GM21723 (cell line): ENCODE measurements around the gene CDC73.
"Not testable (repeated sequence)": the region's sequence is repeated elsewhere in the genome, so short reads cannot be mapped to it uniquely, and the experiment has no call there.

ENCODE experiments used
- ATAC-seq: cut with Tn5 transposase; IDR thresholded peaks from one replicate; pipeline ENCODE4 v1.9.1; 2021; ENCODE audit warnings: mild to moderate bottlenecking, moderate library complexity; ENCODE audit not compliant: unreplicated experiment

Gene CDC73

DNA sequence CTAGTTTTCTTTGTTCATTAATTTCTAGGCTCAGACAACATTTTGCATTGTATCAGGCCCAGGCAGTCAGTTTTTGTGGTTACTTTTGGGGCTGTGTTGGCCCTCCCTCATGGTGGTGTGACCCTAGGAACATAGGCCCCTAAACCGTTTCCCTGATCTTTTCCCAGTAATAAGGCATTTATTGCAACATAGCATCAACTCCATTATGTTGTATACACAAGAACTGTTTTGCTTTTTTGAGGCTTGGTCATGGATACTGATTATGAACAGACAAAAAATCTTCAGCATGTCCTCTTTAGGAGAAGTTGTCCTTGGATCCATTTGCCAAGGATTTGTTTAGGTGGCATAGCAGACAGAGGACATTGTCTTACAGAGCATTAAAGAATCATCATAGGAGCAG, 54.3 kb downstream of the CDC73 start:
- ATAC-seq = no peak

DNA sequence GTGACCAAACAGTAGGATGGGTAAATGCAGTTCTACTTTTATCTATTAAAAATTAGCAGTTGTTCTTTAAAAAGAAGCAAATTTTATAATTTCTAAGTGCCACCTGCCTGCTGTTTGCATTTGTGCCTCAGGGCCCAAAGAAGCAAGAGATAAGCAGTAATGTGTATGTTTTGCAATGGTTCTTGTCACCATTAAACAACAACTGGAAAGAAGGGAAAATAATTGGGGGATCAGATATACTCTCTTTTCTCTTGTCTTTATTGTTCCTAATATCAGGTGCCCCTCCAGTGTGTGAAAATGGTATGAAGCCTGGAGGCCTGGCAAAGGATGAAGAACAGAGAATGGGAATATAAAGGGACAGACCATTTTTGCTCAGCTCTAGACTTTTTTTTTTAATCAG, 55.0 kb downstream of the CDC73 start:
- ATAC-seq = no peak

DNA sequence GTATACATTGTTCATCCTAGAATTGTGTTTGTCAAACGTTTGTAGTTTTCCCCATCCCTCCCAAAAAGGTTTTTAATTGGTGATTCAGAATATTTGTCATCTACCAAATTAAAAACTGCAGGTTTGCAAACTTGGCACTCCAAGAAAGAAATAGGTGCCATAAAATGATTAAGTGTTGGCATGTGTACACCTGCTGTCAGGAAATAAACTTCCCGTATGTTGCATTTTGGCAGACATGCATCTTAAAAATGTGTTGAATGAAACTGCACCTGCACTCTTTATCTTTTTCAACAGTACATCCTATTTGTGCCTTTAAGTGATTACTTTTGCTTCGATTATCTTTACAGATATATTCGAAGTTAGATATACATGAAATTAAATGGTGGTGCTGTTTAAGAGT, 57.3 kb downstream of the CDC73 start:
- no peak for ATAC-seq

DNA sequence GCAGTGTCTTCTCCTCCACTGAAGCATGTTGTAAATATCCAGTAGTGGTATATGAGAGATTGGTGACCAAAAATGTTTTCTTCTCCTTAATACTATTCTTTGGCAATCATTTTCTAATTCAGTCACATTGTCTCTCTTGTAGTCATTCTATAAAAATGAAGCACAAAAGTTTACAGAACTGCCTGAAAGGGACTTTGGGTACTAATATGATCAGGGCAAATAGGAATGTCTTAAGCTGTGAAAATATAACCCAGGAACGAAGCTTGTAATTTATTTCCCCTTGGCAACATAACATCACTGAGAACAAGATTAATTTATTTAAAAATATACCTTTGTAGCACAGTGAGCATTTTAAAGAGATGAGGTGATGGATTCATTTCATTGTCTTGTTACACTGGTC, 59.7 kb downstream of the CDC73 start:
- ATAC-seq = no peak

DNA sequence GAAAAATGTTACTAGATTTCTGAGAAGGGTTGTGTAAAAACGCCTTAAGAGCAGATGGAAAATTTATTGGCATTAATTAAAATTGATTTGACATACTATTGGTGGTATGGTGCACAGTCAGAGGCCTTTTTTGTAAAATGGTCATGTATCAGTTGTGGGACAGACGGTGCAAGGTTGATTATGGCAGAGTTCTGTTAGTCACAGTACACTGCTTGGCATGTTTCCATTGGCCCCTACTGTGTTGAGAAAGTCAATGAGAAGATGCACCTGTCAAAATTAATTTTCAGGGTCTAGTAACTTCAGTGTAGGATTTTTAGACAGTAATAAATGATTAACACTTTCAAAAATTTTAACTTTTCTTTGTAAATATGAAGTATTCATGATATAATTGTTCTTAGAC, 60.2 kb downstream of the CDC73 start:
- no peak for ATAC-seq

DNA sequence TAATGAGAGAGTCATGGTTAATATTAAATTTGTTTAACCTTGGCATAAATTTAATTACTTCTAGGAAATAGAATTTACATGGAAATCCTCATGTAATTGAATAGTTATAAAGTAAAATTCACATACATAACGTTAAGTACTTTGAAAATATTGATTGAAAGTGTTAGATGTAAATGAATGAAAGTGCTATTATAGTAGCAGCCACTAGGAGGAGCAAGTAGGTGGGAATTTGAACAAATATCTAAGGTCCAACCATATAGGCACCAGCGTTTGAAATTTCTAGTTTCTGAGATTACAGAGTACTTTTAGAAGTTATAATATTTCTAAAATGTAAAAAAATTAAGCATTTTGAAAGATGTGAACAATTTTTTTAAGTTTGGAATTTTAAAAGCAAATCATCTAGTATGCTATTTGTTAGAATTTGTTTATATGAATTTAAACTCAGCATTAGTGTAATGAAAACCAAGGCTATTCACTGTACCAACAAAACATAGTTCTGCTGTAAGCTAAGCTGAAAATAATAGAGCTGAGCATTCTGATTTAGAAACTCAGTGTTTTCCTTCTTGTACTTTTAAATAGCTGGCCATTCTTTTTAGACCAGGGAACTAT, 61.3 kb downstream of the CDC73 start:
- peak; percentile 78 for ATAC-seq

DNA sequence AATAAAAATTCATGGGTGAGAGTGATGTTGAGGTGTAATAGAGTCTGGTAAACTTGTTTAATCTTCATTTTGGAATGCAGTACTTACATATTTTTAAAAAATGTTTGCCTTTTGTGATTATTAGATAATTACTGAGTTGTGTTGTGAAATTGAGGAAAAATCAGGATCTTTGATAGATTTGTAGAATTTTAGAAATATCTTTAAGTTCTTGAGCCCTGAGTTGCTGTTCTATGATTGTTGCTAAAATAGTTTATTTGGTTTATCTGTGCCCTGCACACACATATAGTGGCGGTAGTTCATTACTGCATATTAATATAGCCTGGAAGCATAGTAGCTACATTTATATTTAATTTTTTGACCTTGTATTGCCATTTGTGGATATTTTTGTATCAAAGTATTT, 62.9 kb downstream of the CDC73 start:
- no peak for ATAC-seq

DNA sequence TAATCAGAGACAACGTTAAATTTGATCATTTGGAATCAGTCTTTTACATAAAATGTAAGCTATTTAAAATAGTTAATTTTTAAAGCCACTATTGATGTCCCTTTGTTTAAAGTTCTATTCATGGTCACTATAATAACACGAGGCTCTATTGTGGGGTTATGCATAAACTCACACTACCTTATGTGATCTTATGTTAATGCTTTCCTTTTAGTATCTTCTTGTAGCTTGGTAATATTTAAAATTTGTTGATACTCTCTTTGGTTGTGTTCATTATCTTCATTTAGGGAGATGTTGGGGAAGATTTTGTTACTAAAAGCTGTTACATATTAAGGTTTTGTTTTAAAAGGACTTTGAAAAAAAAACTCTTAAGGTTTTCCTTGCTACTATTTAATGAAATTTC, 63.4 kb downstream of the CDC73 start:
- ATAC-seq = no peak

DNA sequence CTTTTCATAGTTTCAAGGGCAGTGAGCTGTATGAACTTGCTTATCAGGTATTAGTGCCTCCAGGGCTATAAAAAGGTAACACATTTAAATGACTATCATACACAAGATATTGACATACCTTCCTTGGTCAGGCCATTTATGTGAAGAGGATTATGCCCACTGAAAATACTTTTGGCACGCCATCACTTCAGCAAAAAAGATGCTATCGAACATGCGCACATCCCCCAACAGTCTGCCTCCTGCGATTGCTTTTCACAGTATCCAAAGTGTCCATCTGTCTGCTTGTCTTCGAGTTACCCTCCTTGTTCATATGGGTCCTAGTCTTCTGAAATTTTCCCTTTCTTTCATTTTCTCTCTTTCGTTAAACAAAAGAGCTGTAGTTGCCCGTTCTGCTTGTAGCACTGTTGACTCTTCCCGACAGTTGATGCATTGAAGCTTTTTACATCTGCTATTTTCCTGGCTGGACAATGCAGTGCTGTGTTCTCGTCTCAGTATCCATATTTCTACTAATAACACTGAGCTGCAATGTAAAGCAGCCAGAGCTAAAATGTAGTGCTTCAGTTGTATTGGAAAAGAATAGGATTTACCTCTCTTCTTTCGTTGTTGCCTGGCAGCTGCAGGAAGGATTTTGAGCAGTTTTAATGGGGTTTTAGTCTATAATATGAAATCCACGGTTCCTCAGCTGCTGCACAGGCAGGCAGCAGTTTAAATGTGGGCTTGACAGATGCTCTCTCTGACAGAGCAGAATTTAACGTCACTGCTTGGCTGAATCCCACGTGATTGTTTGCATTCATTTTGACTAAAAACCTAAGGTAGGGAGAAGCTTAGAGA, 64.3 kb downstream of the CDC73 start, which contains the start of gene B3GALT2:
TSS of gene B3GALT2 (minus strand) at position 713 of the 831 bp plus-strand sequence. CDS start 5,051 bp downstream, outside the sequence.
- no peak for ATAC-seq

DNA sequence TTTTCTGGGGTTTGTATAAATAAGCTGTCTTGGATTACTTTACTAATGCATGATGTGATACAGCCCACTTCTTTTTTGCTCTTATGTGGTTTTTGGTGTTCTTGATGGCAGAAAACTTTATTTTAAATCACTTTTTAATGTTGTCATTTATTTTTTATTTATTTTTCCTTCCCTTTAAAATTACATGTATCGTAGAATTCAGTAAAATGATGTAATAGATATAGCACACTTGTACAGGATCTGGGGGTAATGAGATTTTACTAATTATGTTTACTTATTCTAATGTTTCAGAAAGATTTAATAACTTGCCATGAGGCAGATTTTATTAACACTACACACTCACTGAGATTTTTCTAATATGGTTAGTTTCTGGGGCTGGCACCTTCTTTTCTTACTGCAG, 65.3 kb downstream of the CDC73 start:
- ATAC-seq = no peak

DNA sequence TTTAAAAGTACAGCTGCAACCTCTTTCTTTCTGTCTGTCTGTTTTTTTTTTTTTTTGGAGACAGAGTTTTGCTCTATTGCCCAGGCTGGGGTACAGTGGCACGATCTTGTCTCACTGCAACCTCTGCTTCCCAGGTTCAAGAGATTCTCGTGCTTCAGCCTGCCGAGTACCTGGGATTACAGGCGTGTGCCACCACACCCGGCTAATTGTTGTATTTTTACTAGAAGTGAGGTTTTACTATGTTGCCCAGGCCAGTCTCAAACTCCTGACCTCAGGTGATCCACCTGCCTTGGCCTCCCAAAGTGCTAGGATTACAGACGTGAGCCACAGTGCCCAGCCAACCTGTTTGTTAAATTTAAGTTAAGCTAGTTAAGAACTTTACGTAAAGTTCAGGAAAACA, 67.1 kb downstream of the CDC73 start:
- not testable (repeated sequence) for ATAC-seq

DNA sequence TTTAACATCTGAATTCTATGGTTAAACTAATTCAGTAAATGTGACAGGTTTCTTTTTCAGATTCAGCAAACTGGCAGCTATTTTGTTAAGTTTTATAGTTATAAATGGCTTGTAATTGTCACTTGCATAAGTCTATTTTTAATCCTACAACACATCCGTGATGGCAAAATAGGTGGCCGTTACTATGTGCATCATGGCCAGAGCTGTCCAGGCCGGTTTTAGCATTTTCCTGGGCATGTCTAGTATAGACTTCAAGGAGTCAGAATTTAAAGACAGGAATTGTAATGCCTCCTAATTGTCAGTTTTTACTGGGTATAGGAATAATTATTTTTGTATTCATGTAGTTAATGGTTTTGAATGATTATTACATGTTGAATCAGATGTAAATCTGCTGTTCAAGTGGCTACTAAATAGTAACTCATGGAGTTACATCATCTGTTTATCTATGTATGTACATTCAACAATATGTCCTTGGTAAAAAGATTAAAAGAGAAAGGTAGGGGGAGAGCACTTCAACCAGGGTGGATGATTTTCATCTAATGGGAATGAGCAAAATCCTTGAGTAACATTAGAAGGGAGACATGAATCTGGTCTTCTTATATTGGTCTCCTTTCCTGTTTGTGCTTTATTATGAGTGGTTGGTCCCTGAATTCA, 67.7 kb downstream of the CDC73 start:
- ATAC-seq = no peak

DNA sequence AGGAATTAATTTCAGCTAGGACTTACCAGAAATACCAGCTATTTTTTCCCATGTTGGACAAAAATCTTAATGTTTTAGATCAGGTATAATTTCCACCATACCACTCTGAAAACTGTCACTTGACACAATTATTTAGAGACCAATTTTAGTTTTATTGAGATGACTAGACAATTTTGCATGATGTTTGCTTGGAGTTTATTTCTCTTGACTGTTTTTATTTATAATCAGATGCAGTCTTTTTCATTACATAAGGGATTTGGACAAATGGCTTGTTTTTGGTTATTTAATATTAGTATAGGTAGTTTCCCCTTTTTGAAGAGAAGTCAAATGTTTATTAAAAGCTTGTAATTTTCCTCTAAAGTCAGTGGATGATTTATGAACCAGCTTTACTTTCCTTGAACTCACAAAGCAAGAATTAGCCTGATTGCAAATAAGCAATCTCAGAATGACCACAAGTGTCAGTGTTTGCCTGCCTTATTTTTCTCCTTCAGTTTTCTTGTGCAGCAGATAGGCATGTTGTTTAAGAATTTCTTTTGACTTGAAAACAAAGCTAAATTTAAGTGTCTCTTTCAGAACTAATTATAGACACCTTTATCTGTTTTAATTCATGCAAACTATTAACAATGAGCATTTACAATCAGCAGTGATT, 68.4 kb downstream of the CDC73 start:
- ATAC-seq = peak; percentile 61

DNA sequence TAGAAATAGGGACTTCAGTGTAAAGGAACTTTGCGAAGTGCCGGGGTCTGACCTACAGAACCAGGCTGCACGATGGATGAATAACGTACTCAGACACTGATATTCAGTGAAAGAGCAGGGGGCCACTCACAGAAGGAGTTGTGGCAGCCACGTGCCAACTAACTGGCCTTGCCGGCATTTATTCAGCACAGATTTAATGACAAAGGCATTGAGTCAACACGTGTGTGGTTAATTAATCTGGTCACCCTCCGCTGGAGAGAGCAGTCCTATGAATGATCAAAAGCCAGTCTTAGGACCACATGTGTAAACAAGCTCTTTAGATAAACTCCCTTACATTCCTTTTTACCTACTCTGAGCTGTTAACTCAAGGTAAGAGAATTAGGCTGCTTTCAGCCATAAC, 70.8 kb downstream of the CDC73 start:
- no peak for ATAC-seq

DNA sequence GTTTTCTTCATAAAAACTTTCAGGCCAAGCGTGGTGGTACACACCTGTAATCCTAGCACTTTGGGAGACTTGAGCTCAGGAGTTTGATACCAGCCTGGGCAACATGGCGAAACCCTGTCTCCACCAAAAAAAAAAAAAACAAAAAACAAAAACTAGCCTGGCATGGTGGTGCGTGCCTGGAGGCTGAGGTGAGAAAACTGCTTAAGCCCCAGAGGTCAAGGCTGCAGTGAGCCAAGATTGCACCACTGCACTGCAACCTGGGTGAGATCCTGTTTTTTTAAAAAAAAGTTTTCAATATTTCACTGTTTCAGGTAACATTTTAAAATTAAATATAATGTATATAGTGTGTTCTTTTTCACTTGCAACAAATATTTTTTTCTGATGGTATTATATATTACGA, 78.1 kb downstream of the CDC73 start:
- ATAC-seq = no peak

DNA sequence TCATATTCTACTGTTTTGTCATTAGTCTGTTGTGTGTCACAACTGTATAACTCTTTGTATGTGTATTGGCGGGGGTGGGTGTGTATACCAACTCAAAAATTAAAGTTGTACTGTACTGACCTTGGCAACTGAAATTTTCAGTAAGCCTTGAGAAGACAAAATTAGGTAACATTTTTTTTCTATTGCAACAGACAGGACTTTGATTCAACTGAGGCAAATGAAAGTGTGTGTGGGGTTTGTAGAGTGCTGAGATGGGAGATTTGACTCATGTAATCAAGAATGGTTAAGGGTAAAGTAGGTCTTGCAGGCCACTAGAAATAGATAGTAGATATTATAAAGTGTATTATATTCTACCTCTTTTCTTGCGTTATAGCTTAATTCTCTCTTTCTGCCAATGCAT, 79.2 kb downstream of the CDC73 start:
- no peak for ATAC-seq

DNA sequence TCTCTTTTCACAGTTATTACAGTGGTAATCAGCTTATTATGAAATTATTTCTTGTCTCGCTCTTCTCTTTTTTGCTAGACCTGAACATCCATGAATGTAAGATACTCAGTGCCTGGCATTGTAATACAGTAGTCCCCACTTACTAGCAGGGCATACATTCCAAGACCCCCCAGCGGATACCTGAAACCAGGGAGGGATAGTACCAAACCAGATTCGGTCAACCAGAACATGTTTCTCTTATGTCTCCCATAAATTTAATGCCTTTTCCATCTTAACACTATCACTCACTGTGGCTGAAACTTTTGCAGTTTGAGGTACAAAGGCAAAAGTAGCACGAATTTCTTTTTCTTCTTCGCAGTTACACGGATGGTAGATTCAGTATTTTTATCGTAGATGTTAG, 89.2 kb downstream of the CDC73 start:
- no peak for ATAC-seq

DNA sequence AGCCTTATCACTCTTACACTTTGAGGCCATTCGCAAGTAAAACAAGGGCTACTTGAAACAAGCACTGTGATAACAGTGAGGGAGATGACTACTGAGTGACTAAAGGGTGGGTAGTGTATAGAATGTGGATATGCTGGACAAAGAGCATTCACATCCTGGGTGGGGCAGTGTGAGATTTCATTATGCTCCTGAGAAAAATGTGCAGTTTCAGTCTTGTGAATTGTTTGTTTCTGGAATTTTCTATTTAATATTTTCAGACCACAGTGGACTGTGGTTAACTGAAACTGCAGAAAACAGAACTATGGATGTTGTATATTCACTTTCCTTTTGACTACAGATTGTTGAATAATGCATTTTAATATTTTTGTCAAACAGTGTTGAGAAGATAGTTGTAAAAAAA, 89.7 kb downstream of the CDC73 start:
- peak; percentile 86 for ATAC-seq

DNA sequence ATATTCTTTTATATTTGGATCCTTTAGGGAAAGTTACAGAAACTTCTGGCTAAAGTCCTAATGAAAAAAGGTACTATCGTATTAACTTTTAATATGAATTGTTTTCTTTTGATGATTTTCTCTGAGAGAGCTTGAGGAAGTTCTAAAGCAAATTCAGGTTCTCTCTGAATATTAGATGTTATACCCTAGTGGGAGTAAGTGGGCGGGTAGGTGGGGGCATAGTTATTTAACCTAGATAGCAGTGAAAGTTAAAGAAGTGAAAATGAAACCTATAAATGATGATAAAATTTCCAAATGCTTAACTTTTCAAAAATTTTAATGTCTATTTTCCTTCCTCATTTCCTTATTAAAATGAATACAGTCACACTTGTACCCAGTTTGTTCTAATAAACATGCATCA, 90.8 kb downstream of the CDC73 start:
- ATAC-seq = no peak

DNA sequence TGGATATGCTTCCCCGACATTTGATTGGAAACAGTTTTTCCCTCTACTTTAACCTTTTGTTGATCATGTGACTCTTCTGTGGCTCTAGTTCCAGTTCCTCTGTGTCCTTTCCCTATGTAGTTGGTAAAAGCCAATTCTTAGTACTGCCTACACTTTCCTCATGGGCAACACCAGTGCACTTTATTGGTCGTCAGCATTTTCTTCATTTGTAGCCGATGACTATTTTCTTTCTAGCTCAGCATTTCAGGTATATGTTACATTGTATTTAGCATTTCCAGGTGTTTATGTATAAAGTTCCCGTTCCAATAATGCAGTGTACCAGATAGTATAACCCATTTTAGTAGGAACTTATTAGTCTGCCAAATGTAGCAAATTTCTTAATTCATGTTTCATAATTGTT, 92.2 kb downstream of the CDC73 start:
- no peak for ATAC-seq

DNA sequence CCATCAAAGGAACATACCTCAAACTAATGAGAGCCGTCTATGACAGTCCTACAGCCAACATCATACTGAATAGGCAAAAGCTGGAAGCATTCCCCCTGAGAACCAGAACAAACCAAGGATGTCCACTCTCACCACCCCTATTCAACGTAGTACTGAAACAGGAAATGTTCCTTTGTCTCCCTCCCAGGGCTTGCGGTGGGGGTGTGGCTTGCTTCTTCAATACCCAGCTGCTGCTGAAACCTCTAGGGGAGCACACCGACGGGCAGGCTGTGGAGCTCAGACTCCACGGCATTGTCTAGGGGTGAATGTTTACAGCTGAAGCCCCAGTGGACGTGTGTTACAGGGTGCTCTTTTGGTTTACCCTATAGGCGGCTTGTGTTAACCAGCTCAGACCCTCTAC, 95.1 kb downstream of the CDC73 start:
- ATAC-seq = no peak

DNA sequence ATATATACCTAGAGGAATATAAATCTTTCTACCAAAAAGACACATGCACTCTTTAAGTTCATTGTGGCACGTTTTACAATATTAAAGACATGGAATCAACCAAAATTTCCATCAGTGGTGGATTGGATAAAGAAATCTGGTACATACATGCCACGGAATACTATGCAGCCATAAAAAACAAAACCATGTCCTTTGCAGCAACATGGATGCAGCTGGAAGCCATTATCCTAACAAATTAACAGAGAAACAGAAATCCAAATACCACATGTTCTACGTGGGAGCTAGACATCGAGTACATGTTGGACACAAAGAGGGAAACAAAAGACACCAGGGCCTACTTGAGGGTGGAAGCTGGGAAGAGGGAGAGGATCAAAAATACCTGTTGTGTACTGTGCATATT, 97.6 kb downstream of the CDC73 start:
- ATAC-seq = no peak
